Progenitor cell of endocrine pancreas (in vitro differentiated cells): ENCODE data around the gene DIPK1A. TPM values are rescaled to one million over a fixed set of nuclear protein-coding genes. Genes with fewer than 3 reads are reported as not detected.
"Not testable (repeated sequence)": the region's sequence is repeated elsewhere in the genome, so short reads cannot be mapped to it uniquely, and the experiment has no call there.

Experiments used
- DNase-seq: peaks from one replicate; pipeline ENCODE4 v3.0.0; 2021; ENCODE audit warnings: low spot score; ENCODE audit not compliant: unreplicated experiment
- H3K27ac Mint-ChIP-seq: 2 replicates; pipeline ENCODE4 v1.8.0; 2021; ENCODE audit warnings: mild to moderate bottlenecking, moderate library complexity, mixed read lengths
- H3K27me3 Mint-ChIP-seq: 2 replicates; pipeline ENCODE4 v1.8.0; 2021; ENCODE audit warnings: mixed read lengths
- H3K36me3 Mint-ChIP-seq: 2 replicates; pipeline ENCODE4 v1.8.0; 2022; ENCODE audit warnings: mixed read lengths; ENCODE audit not compliant: insufficient read depth
- H3K4me1 Mint-ChIP-seq: 2 replicates; pipeline ENCODE4 v1.8.0; 2021; ENCODE audit warnings: low read depth, mixed read lengths
- H3K4me3 Mint-ChIP-seq: 2 replicates; pipeline ENCODE4 v1.8.0; 2021; ENCODE audit warnings: low read depth, mild to moderate bottlenecking, moderate library complexity, mixed read lengths
- H3K9me3 Mint-ChIP-seq: 2 replicates; pipeline ENCODE4 v1.8.0; 2021; ENCODE audit warnings: low read depth, mixed read lengths
- CTCF ChIP-seq: fragments of 200-600 bp; sonication (generic); IDR thresholded peaks from one replicate; pipeline ENCODE4 v1.5.0; 2021; ENCODE audit warnings: antibody characterized with exemption, mild to moderate bottlenecking; ENCODE audit not compliant: unreplicated experiment
- total RNA-seq: library from RNA; stranded (reverse); gene quantifications from 2 replicates; pipeline ENCODE4 v1.2.1, GENCODE V29; 2021

Gene DIPK1A
- total RNA-seq, 1 donor from 2014 or later: 6.9 TPM

DNA sequence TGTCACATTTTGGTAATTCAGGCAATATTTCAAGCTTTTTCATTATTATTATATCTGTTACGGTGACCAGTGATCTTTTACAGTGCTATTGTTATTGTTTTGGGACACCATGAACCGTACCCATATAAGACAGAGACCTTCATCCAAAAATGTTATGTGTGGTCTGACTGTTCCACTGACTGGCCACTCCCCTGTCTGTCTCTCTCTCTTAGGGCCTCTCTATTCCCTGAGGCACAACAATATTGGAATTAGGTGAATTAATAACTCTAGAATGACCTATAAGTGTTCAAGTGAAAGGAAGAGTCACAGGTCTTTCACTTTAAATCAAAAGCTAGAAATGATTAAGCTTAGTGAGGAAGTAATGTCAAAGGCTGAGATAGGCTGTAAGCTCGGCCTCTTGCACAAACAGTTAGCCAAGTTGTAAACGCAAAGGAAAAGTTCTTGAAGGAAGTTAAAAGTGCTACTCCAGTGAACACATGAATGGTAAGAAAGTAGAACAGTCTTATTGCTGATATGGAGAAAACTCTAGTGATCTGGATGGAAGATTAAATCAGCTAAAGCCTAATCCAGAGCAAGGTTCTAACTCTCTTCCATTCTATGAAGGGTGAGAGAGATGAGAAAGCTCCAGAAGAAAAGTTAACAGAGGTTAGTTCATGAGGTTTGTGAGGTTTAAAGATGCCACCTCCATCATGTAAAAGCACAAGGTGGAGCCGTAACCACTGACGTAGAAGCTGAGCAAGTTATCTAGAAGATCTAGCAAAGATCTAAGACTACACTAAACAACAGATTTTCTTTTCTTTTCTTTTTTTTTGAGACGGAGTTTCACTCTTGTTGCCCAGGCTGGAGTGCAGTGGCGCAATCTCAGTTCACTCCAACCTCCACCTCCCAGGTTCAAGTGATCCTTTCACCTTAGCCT, 19.7 kb upstream of the DIPK1A start:
- no peak for DNase-seq
- Mint-ChIP-seq H3K27ac (no peak overlapping the region), H3K9me3 (peaks cover 4% of the 10 kb centered on the region), H3K27me3 (no peaks in the 10 kb centered on the region), H3K4me1 (peaks cover 2% of the 10 kb centered on the region), H3K4me3 (no peak overlapping the region), H3K36me3 (no peaks in the 10 kb centered on the region)
- no peak for TF ChIP-seq CTCF

DNA sequence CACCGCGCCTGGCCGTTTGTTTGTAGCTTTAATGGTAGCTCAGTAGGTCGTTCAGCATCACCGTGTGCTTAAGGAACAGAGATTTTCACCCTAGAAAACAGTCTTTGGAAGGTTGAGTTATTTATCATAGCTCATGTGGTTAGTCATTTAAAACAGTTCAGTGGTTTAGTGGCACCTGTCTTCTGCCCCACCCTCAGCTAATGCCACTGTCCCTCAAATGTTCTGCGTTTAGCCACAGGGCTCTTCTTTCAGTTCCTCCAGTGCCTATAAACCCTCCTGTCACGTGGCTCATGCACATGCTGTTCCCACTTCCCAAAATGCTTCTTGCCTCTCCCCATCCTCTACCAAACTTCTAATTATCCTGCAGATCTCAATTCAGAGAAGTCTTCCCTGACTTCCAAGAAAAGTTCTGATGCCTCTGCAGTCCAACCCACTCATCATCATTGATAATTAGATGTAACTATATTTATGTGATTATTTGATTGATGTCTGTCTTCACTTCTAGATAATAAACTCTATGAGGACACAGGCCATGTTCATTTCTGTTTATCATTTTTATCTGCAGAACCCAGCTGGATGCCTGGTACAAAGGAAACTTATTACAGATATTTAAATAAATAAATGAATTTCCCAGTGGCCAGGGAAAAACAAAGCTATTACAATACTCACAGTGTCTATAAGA, 14.4 kb upstream of the DIPK1A start:
- H3K27ac Mint-ChIP-seq: no peak overlapping the region
- H3K9me3 Mint-ChIP-seq: no peaks in the 10 kb centered on the region
- no peaks in the 10 kb centered on the region for H3K36me3 Mint-ChIP-seq
- no peak for TF ChIP-seq CTCF
- H3K4me3 Mint-ChIP-seq: no peak overlapping the region
- no peaks in the 10 kb centered on the region for H3K4me1 Mint-ChIP-seq
- peaks cover 2% of the 10 kb centered on the region for H3K27me3 Mint-ChIP-seq
- no peak for DNase-seq

GRCh38 chr1:92974112-92974511, 12.8 kb upstream of the DIPK1A start:
- H3K27ac Mint-ChIP-seq, DNase-seq, H3K36me3 Mint-ChIP-seq, H3K4me1 Mint-ChIP-seq, H3K27me3 Mint-ChIP-seq, H3K4me3 Mint-ChIP-seq, H3K9me3 Mint-ChIP-seq: not testable (repeated sequence)

DNA sequence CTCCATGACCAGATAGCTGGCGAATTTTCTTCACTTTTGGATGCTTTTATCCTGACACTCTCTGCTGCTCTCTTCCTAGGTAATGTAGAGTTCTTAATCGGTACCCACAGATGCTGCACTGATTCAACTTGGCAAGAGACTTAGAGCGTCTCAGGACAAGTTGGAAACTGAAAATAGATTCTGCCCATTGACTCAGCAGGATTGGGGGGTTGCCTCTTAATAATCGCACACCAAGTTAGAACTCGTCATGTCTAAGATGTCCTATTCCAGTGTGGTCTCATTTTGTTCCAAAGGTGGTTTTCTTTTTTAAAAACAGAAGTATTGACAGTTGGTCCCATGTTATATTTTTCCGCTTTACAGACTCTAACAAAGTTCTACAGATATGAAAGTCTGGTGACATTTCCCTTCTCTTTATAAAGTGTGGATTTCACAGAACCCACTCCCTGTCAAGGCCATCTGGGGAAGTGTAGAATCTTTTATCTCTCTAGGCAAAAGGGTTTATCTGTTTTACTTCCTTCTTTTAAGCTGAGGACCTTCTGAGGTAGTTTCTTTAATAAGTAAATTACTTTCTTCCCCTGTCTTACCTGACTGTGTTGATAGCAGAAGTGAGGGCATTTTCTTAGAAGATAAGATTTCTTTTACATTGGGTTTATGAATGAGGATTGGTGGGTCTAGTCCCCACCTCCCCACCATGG, 12.1 kb upstream of the DIPK1A start:
- Mint-ChIP-seq H3K4me3 (no peak overlapping the region), H3K9me3 (no peaks in the 10 kb centered on the region), H3K36me3 (no peaks in the 10 kb centered on the region), H3K27me3 (peaks cover 2% of the 10 kb centered on the region), H3K27ac (no peak overlapping the region), H3K4me1 (peaks cover 4% of the 10 kb centered on the region)
- no peak for TF ChIP-seq CTCF
- no peak for DNase-seq

DNA sequence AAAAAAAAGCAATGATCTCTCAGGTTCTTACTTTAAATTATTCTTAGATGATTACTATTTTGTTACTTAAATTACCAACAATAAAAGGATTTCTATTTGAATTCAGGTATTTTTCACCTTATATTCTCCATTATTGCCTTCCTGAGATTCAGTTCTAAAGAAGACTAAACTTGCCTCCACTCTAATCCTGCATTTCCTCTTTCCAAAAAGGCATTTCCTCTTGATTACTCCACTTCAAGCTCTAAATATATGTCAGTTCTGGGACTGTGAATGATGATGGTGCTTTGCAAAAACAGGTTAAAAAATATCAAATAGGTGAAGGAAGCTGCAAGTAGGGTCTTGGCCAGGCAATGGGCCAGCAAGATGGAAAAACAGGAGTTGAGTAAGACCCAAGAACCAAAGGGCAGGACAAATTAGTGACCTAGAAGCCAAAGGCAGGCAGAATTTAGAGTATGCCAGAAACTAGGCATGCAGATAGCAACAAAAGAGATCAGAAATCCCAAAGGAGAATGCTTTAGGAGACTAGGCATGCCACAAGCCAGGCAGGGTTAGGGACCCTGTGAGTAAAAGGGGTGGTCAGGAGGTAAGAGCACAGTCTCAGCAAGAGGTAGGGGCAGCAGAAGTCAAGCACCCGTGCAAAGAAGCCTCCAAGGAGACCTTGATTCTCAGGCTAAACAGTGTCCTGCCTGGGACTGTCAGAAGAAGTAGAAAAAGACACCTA, 11.3 kb upstream of the DIPK1A start:
- no peak overlapping the region for H3K4me3 Mint-ChIP-seq
- DNase-seq: no peak
- peaks cover 11% of the 10 kb centered on the region for H3K4me1 Mint-ChIP-seq
- no peak for TF ChIP-seq CTCF
- H3K36me3 Mint-ChIP-seq: no peaks in the 10 kb centered on the region
- H3K9me3 Mint-ChIP-seq: no peaks in the 10 kb centered on the region
- peaks cover 2% of the 10 kb centered on the region for H3K27me3 Mint-ChIP-seq
- no peak overlapping the region for H3K27ac Mint-ChIP-seq

DNA sequence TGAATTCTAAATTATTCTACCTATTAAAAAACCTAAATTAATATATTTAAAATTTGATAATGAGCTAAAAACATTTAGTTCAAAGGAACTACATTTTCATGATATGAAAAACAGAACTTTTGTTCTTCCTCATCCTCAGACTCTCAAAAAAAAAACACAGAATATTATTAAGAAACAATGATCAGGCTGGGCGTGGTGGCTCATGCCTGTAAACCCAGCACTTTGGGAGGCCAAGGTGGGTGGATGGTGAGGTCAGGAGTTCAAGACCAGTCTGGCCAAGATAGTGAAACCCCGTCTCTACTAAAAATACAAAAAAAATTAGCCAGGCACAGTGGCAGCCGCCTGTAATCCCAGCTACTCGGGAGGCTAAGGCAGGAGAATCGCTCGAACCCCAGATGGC, 10.7 kb upstream of the DIPK1A start:
- peaks cover 11% of the 10 kb centered on the region for H3K4me1 Mint-ChIP-seq
- H3K36me3 Mint-ChIP-seq, DNase-seq, H3K27ac Mint-ChIP-seq, H3K4me3 Mint-ChIP-seq, H3K27me3 Mint-ChIP-seq, H3K9me3 Mint-ChIP-seq: not testable (repeated sequence)
